NT2/D1 (cell line): ENCODE data around the gene GPR63.

Experiments used
- DNase-seq: peaks from one replicate; pipeline ENCODE4 v3.0.0-alpha.2; 2011; ENCODE audit warnings: low read depth, low spot score
- H3K27me3 ChIP-seq: 2 replicates; pipeline ENCODE4 v1.6.0; 2011; ENCODE audit warnings: mild to moderate bottlenecking; ENCODE audit not compliant: insufficient read length, insufficient read depth
- H3K36me3 ChIP-seq: 2 replicates; pipeline ENCODE4 v1.6.1; 2011; ENCODE audit warnings: mild to moderate bottlenecking, low read length, mixed read lengths; ENCODE audit not compliant: insufficient read depth, insufficient read length
- H3K4me1 ChIP-seq: 2 replicates; pipeline ENCODE4 v1.5.1; 2011; ENCODE audit not compliant: insufficient read depth, insufficient read length
- H3K4me3 ChIP-seq: 2 replicates; pipeline ENCODE4 v1.5.1; 2011; ENCODE audit warnings: low read depth; ENCODE audit not compliant: insufficient read length
- H3K9ac ChIP-seq: 2 replicates; pipeline ENCODE4 v1.6.0; 2011; ENCODE audit warnings: low read depth; ENCODE audit not compliant: insufficient read length
- H3K9me3 ChIP-seq: 2 replicates; pipeline ENCODE4 v1.5.1; 2011; ENCODE audit warnings: mild to moderate bottlenecking, low read length; ENCODE audit not compliant: insufficient read depth
- SUZ12 ChIP-seq: IDR thresholded peaks from 2 replicates; pipeline ENCODE4 v1.6.1; 2011; ENCODE audit not compliant: insufficient read length, insufficient read depth; ENCODE audit errors: extremely low read depth
- YY1 ChIP-seq: IDR thresholded peaks from 2 replicates; pipeline ENCODE4 v1.6.1; 2011; ENCODE audit not compliant: insufficient read length, insufficient read depth
- ZNF274 ChIP-seq: IDR thresholded peaks from 2 replicates; pipeline ENCODE4 v1.6.1; 2011; ENCODE audit warnings: mild to moderate bottlenecking, low read depth, low read length

GPR63 gene

DNA sequence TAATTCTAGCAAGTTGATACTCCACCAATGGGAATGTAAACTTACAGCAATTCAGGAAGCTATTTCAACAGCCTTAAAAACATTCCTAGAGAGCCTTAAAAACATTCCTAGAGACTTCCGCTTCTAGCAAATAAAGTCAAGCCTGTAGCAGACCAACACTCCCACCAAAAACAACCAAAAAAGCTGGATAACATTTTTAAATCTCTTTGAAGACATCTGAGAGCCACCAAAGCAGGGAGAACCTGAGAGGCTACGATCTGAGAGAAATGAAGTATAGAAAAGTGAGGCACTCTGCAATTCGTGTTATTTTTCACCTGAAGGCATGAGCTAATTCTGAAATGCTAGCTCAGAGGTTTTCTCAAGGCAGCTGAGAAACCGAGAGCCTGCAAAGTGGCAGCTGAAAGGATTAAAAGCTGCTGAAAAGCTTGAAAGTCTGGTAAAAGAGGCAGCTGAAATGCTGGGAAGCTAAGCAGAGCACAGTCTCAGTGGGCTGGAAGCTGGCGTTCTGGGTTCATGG, 20.9 kb downstream of the GPR63 start:
- Histone ChIP-seq H3K36me3 (no peaks in the 10 kb centered on the region), H3K4me3 (no peak overlapping the region), H3K27me3 (no peaks in the 10 kb centered on the region), H3K9ac (no peak overlapping the region), H3K9me3 (no peaks in the 10 kb centered on the region), H3K4me1 (no peaks in the 10 kb centered on the region)
- TF ChIP-seq ZNF274 (no peak), SUZ12 (no peak), YY1 (no peak)
- DNase-seq = no peak

DNA sequence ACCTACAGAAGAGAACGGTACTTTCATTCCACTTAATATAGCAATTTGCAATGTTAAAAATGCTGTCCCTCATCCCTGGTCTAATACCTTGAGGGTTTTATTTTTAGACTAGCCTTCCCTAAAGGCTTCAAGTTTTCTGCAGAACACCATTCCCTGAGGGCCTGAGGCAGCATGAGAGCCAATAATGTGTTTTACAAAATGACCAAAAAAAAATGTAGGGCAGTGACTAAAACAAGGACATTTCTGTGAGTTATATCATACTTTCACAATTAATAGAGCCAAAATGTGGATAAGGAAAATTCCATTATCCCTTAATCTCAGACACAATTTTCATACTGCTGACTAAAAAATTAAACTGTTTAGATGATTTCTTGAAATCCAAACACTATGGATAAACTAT, 22.7 kb downstream of the GPR63 start:
- no peak for TF ChIP-seq YY1
- no peak for TF ChIP-seq SUZ12
- no peak for TF ChIP-seq ZNF274
- H3K9ac ChIP-seq = no peak overlapping the region
- H3K36me3 ChIP-seq = no peaks in the 10 kb centered on the region
- H3K4me1 ChIP-seq = no peaks in the 10 kb centered on the region
- no peaks in the 10 kb centered on the region for H3K27me3 ChIP-seq
- no peak for DNase-seq
- H3K4me3 ChIP-seq = no peak overlapping the region
- H3K9me3 ChIP-seq = no peaks in the 10 kb centered on the region

DNA sequence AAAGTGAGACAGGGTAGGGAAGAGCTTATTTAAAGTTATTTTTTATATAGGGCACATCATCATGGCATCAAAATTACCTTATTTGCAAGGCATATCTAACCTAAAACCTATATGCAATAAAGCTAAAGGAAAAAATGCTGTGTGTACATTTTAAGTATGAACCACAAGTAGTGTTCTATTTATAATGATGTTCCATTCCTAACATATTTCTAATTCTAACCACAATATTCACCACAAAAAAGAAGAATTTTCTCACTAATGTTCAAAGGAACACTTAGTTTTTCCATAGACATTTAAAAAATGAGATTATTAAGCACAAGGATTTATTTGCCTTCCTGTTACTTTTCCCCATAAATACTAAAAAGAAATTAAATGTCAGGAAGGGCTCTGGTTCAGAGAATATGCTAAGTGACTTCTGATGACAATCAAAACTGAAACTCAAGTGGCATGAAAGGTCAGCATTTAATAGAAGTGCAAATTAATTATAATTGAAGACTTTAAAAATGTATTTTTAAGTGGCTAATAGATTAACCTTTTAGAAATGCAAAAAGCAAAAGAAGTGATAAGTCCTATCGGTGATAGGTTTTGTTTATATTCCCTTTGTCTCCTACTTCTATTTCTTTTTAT, 25.1 kb downstream of the GPR63 start:
- Histone ChIP-seq H3K36me3 (no peaks in the 10 kb centered on the region), H3K9me3 (no peaks in the 10 kb centered on the region), H3K4me3 (no peak overlapping the region), H3K4me1 (no peaks in the 10 kb centered on the region), H3K9ac (no peak overlapping the region), H3K27me3 (no peaks in the 10 kb centered on the region)
- DNase-seq = no peak
- TF ChIP-seq YY1 (no peak), ZNF274 (no peak), SUZ12 (no peak)

DNA sequence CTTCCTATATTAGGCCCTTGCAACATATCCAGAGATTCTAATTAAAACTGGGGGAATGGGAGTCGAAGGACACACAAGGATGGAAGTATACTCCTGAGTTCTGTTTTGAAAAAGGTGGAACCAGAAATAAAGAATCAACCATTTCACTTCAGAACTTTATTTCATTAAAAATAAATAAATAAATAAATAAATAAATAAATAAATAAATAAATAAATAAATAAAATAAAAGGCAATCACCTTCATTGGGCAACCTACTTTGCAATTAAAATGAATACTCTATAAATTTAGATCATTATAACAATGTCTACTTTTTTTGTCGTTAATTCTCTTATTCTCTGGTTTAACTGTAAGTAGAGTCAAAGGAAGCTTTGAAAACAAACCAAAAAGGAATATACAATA, 25.6 kb downstream of the GPR63 start:
- Histone ChIP-seq H3K4me3 (no peak overlapping the region), H3K4me1 (no peaks in the 10 kb centered on the region), H3K36me3 (no peaks in the 10 kb centered on the region), H3K9me3 (no peaks in the 10 kb centered on the region), H3K9ac (no peak overlapping the region), H3K27me3 (no peaks in the 10 kb centered on the region)
- DNase-seq = no peak
- no peak for TF ChIP-seq ZNF274
- TF ChIP-seq SUZ12 = no peak
- TF ChIP-seq YY1 = no peak

DNA sequence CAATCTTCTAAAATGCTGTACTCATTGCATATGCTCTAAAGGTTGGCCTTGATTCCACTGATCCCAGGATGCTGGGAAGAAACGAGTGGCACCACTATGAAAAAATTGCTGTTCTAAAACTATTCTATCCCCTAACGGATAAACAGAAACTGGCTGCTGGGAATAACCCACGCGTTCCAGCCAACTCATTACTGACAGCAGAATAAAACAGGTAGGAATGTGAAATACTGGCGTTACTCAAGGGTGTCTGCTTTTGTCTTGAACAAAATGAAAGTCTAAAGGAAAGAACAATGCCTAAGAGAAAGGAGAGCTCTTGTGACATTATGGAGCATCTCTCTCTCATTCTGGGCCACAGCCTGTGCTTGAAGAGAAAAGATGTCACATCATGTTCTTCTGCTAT, 26.1 kb downstream of the GPR63 start:
- Histone ChIP-seq H3K9ac (no peak overlapping the region), H3K9me3 (no peaks in the 10 kb centered on the region), H3K27me3 (no peaks in the 10 kb centered on the region), H3K4me1 (no peaks in the 10 kb centered on the region), H3K4me3 (no peak overlapping the region), H3K36me3 (no peaks in the 10 kb centered on the region)
- TF ChIP-seq ZNF274 (no peak), YY1 (no peak), SUZ12 (no peak)
- no peak for DNase-seq

DNA sequence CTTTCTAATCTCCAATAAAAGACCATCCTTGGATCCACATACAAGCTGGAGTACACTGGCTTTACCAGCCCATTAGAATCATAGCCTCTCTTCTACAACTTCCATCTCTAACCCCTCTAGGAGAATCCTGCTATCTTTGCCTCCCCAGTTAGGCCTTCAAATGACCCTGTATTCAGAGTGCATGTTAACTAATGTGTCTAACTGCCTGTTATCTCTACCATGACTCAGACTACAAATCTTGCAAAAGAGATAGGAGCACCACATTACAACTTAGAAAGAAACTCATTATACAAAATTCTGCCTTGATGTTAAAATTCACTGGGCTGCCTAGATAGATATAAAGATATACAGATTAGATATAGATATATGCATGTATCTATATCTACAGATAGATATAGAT, 28.2 kb downstream of the GPR63 start:
- Histone ChIP-seq H3K4me3 (no peak overlapping the region), H3K4me1 (no peaks in the 10 kb centered on the region), H3K9ac (no peak overlapping the region), H3K9me3 (no peaks in the 10 kb centered on the region), H3K36me3 (no peaks in the 10 kb centered on the region), H3K27me3 (no peaks in the 10 kb centered on the region)
- no peak for DNase-seq
- TF ChIP-seq ZNF274 (no peak), SUZ12 (no peak), YY1 (no peak)

DNA sequence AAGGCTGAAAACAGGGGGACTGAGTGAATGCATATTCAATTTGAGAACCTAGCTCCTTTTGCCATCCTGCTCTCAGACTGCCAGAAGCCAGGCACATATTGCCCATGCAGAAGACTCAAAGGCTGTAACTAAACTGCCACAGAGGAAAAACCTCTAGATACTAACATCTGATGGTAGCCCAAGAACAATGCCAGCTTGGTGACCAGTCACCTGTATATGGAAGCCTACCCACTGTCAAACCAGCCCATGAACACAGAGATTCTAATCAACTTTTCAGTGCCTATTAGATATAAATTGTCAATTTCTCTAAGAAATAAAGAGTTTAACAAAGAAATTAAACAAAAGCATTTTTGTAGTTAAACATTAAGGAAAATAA, 34.2 kb downstream of the GPR63 start:
- H3K27me3 ChIP-seq = no peaks in the 10 kb centered on the region
- no peak for TF ChIP-seq YY1
- H3K4me3 ChIP-seq = no peak overlapping the region
- DNase-seq = no peak
- no peak overlapping the region for H3K9ac ChIP-seq
- peaks cover 14% of the 10 kb centered on the region for H3K36me3 ChIP-seq
- H3K4me1 ChIP-seq = no peaks in the 10 kb centered on the region
- H3K9me3 ChIP-seq = no peaks in the 10 kb centered on the region
